Natural killer cell treated with Interleukin-12 subunit alpha and Interleukin-12 subunit beta and Interleukin-15 and Interleukin-18, amount 100 ng/mL, for 72 hours (primary cell): ENCODE data around the gene HHIPL1. TPM values are rescaled to one million over a fixed set of nuclear protein-coding genes. Genes with fewer than 3 reads are reported as not detected.
A peak's percentile ranks its signal among the peaks of the same experiment; 100 is the strongest.

Experiments used
- ATAC-seq, 2 donors: fragments of 150-1000 bp; cut with Tn5 transposase in 1 of 2; sonication (Bioruptor Pico), chemical (Tn5 transposase) in 1 of 2; 2 replicates each; pipeline ENCODE4 v1.10.0; 2021
- DNase-seq: peaks from one replicate; pipeline ENCODE4 v3.0.0; 2022; ENCODE audit warnings: low spot score
- H3K27ac Mint-ChIP-seq, 2 donors: 1 replicate in 1 of 2; 2 replicates in 1 of 2; pipeline ENCODE4 v1.8.0; 2022; ENCODE audit warnings: mixed read lengths in 2 of 2, mild to moderate bottlenecking in 1 of 2, moderate library complexity in 1 of 2
- H3K27me3 Mint-ChIP-seq, 2 donors: 1 replicate in 1 of 2; 2 replicates in 1 of 2; pipeline ENCODE4 v1.8.0; 2022; ENCODE audit warnings: mixed read lengths in 2 of 2
- H3K36me3 Mint-ChIP-seq: one replicate; pipeline ENCODE4 v1.8.0; 2022; ENCODE audit warnings: mixed read lengths
- H3K4me1 Mint-ChIP-seq, 2 donors: 1 replicate in 1 of 2; 2 replicates in 1 of 2; pipeline ENCODE4 v1.8.0; 2022; ENCODE audit warnings: low read depth in 2 of 2, mixed read lengths in 2 of 2, mild to moderate bottlenecking in 1 of 2
- H3K4me3 Mint-ChIP-seq: one replicate; pipeline ENCODE4 v1.8.0; 2022; ENCODE audit warnings: mixed read lengths
- H3K9me3 Mint-ChIP-seq: 2 replicates; pipeline ENCODE4 v1.8.0; 2022; ENCODE audit warnings: mixed read lengths
- total RNA-seq, 2 donors: library from RNA; stranded (reverse); gene quantifications; one replicate each; pipeline ENCODE4 v1.2.3, GENCODE V29; 2022

The HHIPL1 gene
- total RNA-seq, 2 donors from 2014 or later = not detected

DNA sequence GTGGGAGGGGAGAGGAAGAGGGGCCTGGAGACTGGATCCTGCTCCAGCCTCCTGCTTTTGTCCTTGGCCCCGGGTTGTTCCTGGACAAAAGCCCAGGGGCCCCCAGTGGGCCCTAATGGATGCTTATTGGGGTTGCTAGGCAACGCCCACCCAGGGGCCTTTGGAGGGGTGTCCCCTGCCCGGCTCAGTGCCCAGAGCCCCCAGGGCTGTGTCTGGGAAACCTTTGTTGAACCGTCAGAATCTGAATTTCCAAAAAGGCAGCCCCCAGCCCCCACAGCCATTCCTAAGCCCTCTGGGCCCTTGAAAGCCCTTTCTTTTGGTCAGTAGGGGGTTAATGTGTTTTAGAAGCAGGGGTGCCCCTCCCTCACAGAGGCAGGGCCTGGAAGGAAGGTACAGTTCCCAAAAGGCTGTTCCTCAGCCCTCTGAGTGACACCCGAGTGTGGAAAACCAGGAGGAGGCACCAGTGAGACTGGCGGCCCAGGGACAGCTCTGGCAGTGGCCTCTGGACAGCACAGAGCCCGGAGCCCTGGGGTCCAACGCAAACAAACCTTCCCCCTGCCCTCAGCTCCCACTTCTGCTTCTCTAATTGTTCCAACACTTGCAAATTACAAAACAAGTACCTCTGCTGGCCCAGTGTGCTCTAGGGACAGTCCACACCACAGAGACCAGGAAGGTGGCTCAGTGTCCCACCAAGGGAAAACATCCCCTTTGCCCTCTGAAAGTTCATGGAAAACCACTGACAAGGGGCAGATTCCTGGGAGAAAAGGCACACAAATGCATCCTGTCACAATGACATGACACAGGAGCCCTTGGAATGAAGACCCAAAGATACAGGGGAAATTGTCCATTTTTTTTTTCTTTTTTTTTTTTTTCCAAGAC lies 19.4 kb downstream of the HHIPL1 start:
- Mint-ChIP-seq H3K27me3 (peaks cover 19 to 24% of the 10 kb centered on the region in 2 donors), H3K9me3 (no peaks in the 10 kb centered on the region)

GRCh38 chr14:99664937-99665273 lies 20.0 kb downstream of the HHIPL1 start:
- no peak overlapping the region for H3K27ac Mint-ChIP-seq
- H3K4me3 Mint-ChIP-seq = no peak overlapping the region
- no peaks in the 10 kb centered on the region for H3K9me3 Mint-ChIP-seq
- peaks cover 19 to 24% of the 10 kb centered on the region in 2 donors for H3K27me3 Mint-ChIP-seq
- H3K36me3 Mint-ChIP-seq = no peaks in the 10 kb centered on the region
- H3K4me1 Mint-ChIP-seq = no peaks in the 10 kb centered on the region
- no peak for ATAC-seq
- no peak for DNase-seq

More for the DNA sequence above, 19.4 kb downstream of the HHIPL1 start:
- Mint-ChIP-seq H3K36me3 (no peaks in the 10 kb centered on the region), H3K27ac (no peak overlapping the region), H3K4me3 (no peak overlapping the region), H3K4me1 (no peaks in the 10 kb centered on the region)
- DNase-seq (no peak), ATAC-seq (no peak)

DNA sequence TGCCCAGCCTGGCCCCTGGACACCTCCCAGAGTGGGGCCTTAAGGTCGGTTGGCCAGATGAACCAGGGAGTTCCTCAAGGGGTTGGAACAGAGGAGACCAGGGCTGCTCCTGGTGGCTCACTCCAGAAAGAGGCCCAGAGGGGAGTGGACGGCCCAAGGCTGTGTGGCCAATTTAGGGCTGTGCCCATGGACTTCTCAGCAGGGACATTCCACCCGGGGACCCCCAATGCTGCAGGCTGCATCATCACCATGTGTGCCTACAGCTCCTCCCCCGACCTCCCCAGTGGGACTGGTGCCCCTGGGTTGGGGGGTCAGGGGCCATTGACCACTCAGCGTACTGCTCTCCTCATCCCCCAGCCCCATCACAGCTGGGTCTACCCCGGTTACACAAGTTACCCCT lies 21.6 kb downstream of the HHIPL1 start:
- no peak overlapping the region for H3K4me3 Mint-ChIP-seq
- H3K9me3 Mint-ChIP-seq = no peaks in the 10 kb centered on the region
- H3K27ac Mint-ChIP-seq = no peak overlapping the region
- H3K4me1 Mint-ChIP-seq = no peaks in the 10 kb centered on the region
- no peaks in the 10 kb centered on the region for H3K36me3 Mint-ChIP-seq
- ATAC-seq (peak in 1 of 2 donors; percentile 27), DNase-seq (no peak)
- H3K27me3 Mint-ChIP-seq = peaks cover 12 to 24% of the 10 kb centered on the region in 2 donors

DNA sequence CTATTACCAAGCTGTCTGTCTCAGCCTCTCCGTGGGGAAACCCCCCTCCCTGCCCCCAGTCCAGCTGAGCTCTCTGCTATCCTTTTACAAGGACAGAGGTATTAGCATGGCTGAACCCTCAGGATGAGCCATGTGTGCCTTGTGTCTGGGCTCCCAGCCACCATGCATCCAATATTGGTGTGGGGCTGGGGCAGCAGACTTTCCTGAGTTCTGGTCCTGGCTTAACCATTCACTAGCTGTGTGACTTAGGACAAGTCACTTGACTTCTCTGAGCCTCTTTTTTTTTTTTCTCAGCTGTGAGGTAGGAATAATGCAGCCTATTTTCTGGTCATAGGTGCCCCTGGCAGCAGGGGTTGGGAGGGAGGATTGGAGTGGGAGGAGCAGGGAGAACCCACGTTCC lies 22.1 kb downstream of the HHIPL1 start:
- no peaks in the 10 kb centered on the region for H3K9me3 Mint-ChIP-seq
- H3K4me1 Mint-ChIP-seq = no peaks in the 10 kb centered on the region
- H3K27me3 Mint-ChIP-seq = peaks cover 12 to 23% of the 10 kb centered on the region in 2 donors
- H3K4me3 Mint-ChIP-seq = no peak overlapping the region
- no peaks in the 10 kb centered on the region for H3K36me3 Mint-ChIP-seq
- ATAC-seq (no peak), DNase-seq (no peak)
- H3K27ac Mint-ChIP-seq = no peak overlapping the region

DNA sequence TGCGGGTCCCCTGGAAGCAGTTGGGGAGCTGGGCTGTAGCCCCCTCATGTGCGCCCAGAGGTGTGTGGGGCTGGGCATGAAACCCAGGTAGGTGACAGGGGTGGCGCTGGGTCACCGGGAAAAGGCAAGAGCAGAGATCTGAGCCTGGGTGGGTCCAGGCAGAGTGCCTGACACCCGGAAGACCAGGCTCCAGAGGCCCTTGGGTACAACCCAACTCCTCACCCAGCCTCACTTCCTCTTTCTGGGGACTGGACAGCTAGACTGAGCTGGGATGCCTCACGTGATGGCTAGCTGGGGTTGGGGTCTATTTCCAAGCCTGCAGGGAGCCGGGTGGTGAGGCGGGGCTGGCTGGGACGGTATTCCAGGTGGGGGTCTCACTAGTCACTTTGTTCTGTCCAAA lies 22.9 kb downstream of the HHIPL1 start:
- DNase-seq = no peak
- Mint-ChIP-seq H3K27ac (no peak overlapping the region), H3K4me3 (no peak overlapping the region), H3K4me1 (peaks cover 4 to 6% of the 10 kb centered on the region in 2 donors), H3K27me3 (peaks cover 4 to 21% of the 10 kb centered on the region in 2 donors), H3K9me3 (no peaks in the 10 kb centered on the region), H3K36me3 (no peaks in the 10 kb centered on the region)
- ATAC-seq = no peak

GRCh38 chr14:99668307-99669295 lies 23.7 kb downstream of the HHIPL1 start:
- H3K4me1 Mint-ChIP-seq = peaks cover 4 to 7% of the 10 kb centered on the region in 2 donors
- no peaks in the 10 kb centered on the region for H3K36me3 Mint-ChIP-seq
- no peak for ATAC-seq
- no peak for DNase-seq
- H3K9me3 Mint-ChIP-seq = no peaks in the 10 kb centered on the region
- no peak overlapping the region for H3K27ac Mint-ChIP-seq
- H3K27me3 Mint-ChIP-seq = peaks cover 0 to 18% of the 10 kb centered on the region in 2 donors
- H3K4me3 Mint-ChIP-seq = no peak overlapping the region

GRCh38 chr14:99670361-99671234 lies 25.7 kb downstream of the HHIPL1 start:
- H3K9me3 Mint-ChIP-seq = no peaks in the 10 kb centered on the region
- DNase-seq = no peak
- H3K27ac Mint-ChIP-seq = no peak overlapping the region

GRCh38 chr14:99671235-99672224 lies 26.6 kb downstream of the HHIPL1 start:
- Mint-ChIP-seq H3K9me3 (no peaks in the 10 kb centered on the region), H3K27ac (no peak overlapping the region), H3K4me3 (no peak overlapping the region), H3K4me1 (peaks cover 4 to 7% of the 10 kb centered on the region in 2 donors), H3K27me3 (peaks cover 0 to 14% of the 10 kb centered on the region in 2 donors), H3K36me3 (no peaks in the 10 kb centered on the region)
- DNase-seq (no peak), ATAC-seq (no peak)

More at GRCh38 chr14:99670361-99671234, 25.7 kb downstream of the HHIPL1 start:
- Mint-ChIP-seq H3K36me3 (no peaks in the 10 kb centered on the region), H3K27me3 (peaks cover 0 to 16% of the 10 kb centered on the region in 2 donors), H3K4me3 (no peak overlapping the region), H3K4me1 (peaks cover 4 to 7% of the 10 kb centered on the region in 2 donors)
- ATAC-seq = no peak

DNA sequence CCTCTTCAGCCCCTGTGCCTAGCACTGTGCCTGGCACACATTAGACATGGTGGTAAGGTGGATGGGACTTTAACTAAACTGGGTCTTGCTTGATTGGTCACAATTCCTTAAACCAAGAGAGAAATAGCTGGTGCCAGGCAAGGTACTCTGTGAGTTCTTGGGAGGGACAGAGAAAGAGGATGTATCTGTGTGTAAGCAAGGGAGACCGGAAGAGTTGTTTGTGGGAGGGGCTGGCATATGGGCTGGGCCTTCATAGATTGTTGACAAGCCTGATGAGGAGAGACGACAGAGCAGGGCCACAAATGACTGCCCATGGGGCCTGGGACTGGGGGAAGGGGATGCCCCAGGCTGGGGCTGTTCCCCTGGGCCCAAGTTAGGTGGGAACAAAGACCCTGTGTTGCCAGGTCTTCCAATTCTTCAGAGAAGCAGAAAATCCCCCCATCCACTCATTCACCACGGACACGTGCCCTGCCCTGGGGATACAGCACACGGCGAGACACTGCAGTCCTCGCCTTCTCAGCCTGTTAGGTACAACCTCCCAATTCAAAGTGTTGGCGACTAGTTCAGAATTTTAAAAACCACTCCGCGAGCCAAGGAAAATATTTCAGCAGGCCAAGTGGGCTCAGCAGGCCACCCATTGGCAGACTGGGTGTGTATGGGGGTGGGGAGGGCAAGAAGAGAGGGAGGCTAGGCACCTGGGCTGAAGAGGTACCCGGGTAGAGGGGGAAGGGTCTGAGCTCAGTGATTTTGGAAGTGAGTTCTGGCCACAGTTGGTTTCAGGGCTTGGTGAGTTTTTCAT lies 27.8 kb downstream of the HHIPL1 start:
- H3K27me3 Mint-ChIP-seq = peaks cover 0 to 14% of the 10 kb centered on the region in 2 donors
- ATAC-seq = peak in 1 of 2 donors; percentile 69
- H3K36me3 Mint-ChIP-seq = no peaks in the 10 kb centered on the region
- no peaks in the 10 kb centered on the region for H3K9me3 Mint-ChIP-seq
- no peak for DNase-seq
- peaks cover 4 to 7% of the 10 kb centered on the region in 2 donors for H3K4me1 Mint-ChIP-seq
- no peak overlapping the region for H3K4me3 Mint-ChIP-seq
- H3K27ac Mint-ChIP-seq = no peak overlapping the region

DNA sequence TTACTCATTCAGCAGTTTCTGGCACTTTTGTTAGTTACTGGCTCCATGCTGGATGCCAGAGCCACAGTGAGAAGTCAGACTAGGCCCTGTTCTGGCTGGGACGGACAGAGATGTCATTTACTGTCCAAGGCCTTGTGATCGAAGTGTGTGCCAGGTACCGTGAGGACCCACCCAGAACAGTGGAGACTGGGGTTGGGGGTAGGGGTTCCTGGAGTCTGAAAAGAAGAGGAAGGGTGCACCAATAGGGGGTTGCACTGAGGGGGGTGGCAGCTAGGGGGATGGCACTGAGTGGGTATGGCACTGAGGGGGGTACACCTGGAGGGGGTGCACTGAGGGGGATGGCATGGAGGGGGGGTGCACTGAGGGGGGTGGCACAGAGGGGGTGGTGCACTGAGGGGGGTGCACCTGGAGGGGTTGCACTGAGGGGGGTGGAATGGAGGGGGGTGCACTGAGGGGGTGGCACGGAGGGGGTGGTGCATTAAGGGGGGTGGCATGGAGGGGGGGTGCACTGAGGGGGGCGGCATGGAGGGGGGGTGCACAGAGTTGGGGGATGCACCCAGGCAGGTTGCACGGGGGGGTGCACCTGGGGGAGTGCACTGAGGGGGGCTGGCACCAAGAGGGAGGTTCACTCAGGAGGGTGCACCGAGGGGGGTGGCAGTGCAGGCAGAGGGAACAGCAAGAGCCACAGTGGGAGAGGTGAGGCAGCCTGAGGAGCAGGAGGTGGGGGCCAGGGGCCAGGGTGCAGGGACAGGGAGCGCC lies 28.6 kb downstream of the HHIPL1 start:
- H3K4me3 Mint-ChIP-seq = no peak overlapping the region
- no peak overlapping the region for H3K27ac Mint-ChIP-seq
- peaks cover 0 to 14% of the 10 kb centered on the region in 2 donors for H3K27me3 Mint-ChIP-seq
- H3K36me3 Mint-ChIP-seq = no peaks in the 10 kb centered on the region
- no peak for ATAC-seq
- peaks cover 4 to 7% of the 10 kb centered on the region in 2 donors for H3K4me1 Mint-ChIP-seq
- no peak for DNase-seq
- H3K9me3 Mint-ChIP-seq = no peaks in the 10 kb centered on the region

GRCh38 chr14:99674064-99674650 lies 29.2 kb downstream of the HHIPL1 start:
- Mint-ChIP-seq H3K4me1 (peaks cover 4 to 7% of the 10 kb centered on the region in 2 donors), H3K9me3 (no peaks in the 10 kb centered on the region), H3K36me3 (no peaks in the 10 kb centered on the region), H3K27me3 (peaks cover 0 to 10% of the 10 kb centered on the region in 2 donors), H3K27ac (no peak overlapping the region), H3K4me3 (no peak overlapping the region)
- DNase-seq (no peak), ATAC-seq (no peak)
